ENCODE data around the gene SERPINB4.

Gene SERPINB4

GRCh38 chr18:63591725-63592124 is 52.3 kb downstream of the SERPINB4 start:
- H3K4me3 ChIP-seq (ENCODE audit: low read length), result no peak overlapping the region
- no peaks in the 10 kb centered on the region for H3K36me3 ChIP-seq (ENCODE audit: control insufficient read depth, insufficient read depth, low read length, severe bottlenecking)
- no peaks in the 10 kb centered on the region for H3K9me3 ChIP-seq (ENCODE audit: control insufficient read depth, low read length)
- H3K4me1 ChIP-seq (ENCODE audit: control insufficient read depth, insufficient read depth, low read length), result peaks cover 14% of the 10 kb centered on the region
- no peak overlapping the region for H3K9ac ChIP-seq (ENCODE audit: low read length)
- no peak for DNase-seq (ENCODE audit: low read depth)
- H3K27me3 ChIP-seq (replicated peaks; ENCODE audit: control insufficient read depth, insufficient read depth, low read length), result no peaks in the 10 kb centered on the region

GRCh38 chr18:63590966-63591695 is 52.9 kb downstream of the SERPINB4 start:
- no peak for DNase-seq (ENCODE audit: low read depth)
- Histone ChIP-seq H3K9ac (ENCODE audit: low read length) (no peak overlapping the region), H3K9me3 (ENCODE audit: control insufficient read depth, low read length) (no peaks in the 10 kb centered on the region), H3K4me1 (ENCODE audit: control insufficient read depth, insufficient read depth, low read length) (peaks cover 14% of the 10 kb centered on the region), H3K4me3 (ENCODE audit: low read length) (no peak overlapping the region), H3K27me3 (replicated peaks; ENCODE audit: control insufficient read depth, insufficient read depth, low read length) (no peaks in the 10 kb centered on the region), H3K36me3 (ENCODE audit: control insufficient read depth, insufficient read depth, low read length, severe bottlenecking) (no peaks in the 10 kb centered on the region)

- H3K27me3 ChIP-seq (replicated peaks; ENCODE audit: control insufficient read depth, insufficient read depth, low read length), result no peaks in the 10 kb centered on the region
- DNase-seq (ENCODE audit: low read depth), result peak; percentile 56
- H3K36me3 ChIP-seq (ENCODE audit: control insufficient read depth, insufficient read depth, low read length, severe bottlenecking), result no peaks in the 10 kb centered on the region
- H3K4me3 ChIP-seq (ENCODE audit: low read length), result no peak overlapping the region
- no peak overlapping the region for H3K9ac ChIP-seq (ENCODE audit: low read length)
- H3K9me3 ChIP-seq (ENCODE audit: control insufficient read depth, low read length), result no peaks in the 10 kb centered on the region
- H3K4me1 ChIP-seq (ENCODE audit: control insufficient read depth, insufficient read depth, low read length), result peaks cover 14% of the 10 kb centered on the region
These were observed 53.7 kb downstream of the SERPINB4 start for GRCh38 chr18:63590373-63590772.

- peaks cover 14% of the 10 kb centered on the region for H3K4me1 ChIP-seq (ENCODE audit: control insufficient read depth, insufficient read depth, low read length)
- H3K9me3 ChIP-seq (ENCODE audit: control insufficient read depth, low read length), result no peaks in the 10 kb centered on the region
- peak; percentile 15 for DNase-seq (ENCODE audit: low read depth)
- H3K9ac ChIP-seq (ENCODE audit: low read length), result no peak overlapping the region
- no peaks in the 10 kb centered on the region for H3K36me3 ChIP-seq (ENCODE audit: control insufficient read depth, insufficient read depth, low read length, severe bottlenecking)
- H3K4me3 ChIP-seq (ENCODE audit: low read length), result no peak overlapping the region
- no peaks in the 10 kb centered on the region for H3K27me3 ChIP-seq (replicated peaks; ENCODE audit: control insufficient read depth, insufficient read depth, low read length)
These were observed 55.1 kb downstream of the SERPINB4 start for GRCh38 chr18:63588909-63589308.

All from adipocyte (in vitro differentiated cells).